Keratinocyte (primary cell): ENCODE measurements around the gene BTN3A1.

Source experiments
- EZH2 ChIP-seq: IDR thresholded peaks from one replicate; pipeline ENCODE4 v1.6.1; 2012; ENCODE audit warnings: inconsistent platforms, mild to moderate bottlenecking, low read length, moderate library complexity
- TF ChIP-seq, protein P1 (sequence below), 3 experiments: IDR thresholded peaks in 1 of 3; conservative IDR thresholded peaks in 1 of 3; optimal IDR thresholded peaks in 1 of 3; 2 replicates in 2 of 3; 3 replicates in 1 of 3; pipeline versions ENCODE3 to v1.5.1; 2011; ENCODE audit warnings: low read length in 3 of 3, mild to moderate bottlenecking in 3 of 3, moderate library complexity in 2 of 3, control low read depth in 1 of 3, inconsistent platforms in 1 of 3; ENCODE audit not compliant: insufficient read depth in 2 of 3; ENCODE audit errors: extremely low read depth in 1 of 3

DNA sequence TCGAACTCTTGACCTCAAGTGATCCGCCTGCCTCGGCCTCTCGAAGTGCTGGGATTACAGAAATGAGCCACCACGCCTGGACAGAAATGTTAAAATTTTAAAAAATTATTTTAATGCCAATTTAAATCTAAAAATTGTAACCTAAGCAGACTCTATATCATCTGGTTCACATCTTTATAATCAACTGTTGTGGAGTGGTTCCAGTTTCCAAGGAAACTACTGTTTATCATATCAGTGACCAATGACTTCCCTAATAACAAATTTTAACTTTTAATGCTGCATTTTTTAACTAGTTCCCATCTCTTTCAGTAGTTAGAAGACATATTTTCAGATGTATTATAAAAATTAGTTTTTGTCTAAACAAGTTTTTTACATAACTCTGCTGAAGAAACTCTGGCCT is 42.3 kb upstream of the BTN3A1 start:
- TF ChIP-seq, protein P1, sequence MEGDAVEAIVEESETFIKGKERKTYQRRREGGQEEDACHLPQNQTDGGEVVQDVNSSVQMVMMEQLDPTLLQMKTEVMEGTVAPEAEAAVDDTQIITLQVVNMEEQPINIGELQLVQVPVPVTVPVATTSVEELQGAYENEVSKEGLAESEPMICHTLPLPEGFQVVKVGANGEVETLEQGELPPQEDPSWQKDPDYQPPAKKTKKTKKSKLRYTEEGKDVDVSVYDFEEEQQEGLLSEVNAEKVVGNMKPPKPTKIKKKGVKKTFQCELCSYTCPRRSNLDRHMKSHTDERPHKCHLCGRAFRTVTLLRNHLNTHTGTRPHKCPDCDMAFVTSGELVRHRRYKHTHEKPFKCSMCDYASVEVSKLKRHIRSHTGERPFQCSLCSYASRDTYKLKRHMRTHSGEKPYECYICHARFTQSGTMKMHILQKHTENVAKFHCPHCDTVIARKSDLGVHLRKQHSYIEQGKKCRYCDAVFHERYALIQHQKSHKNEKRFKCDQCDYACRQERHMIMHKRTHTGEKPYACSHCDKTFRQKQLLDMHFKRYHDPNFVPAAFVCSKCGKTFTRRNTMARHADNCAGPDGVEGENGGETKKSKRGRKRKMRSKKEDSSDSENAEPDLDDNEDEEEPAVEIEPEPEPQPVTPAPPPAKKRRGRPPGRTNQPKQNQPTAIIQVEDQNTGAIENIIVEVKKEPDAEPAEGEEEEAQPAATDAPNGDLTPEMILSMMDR (optimal IDR thresholded peaks at IDR 0.05 in 1 of 3, IDR thresholded peaks at IDR 0.05 in 1 of 3, conservative IDR thresholded peaks at IDR 0.05 in 1 of 3; ENCODE audit: extremely low read depth in 1 of 3, insufficient read depth in 2 of 3, low read length in 3 of 3) = no peak
- TF ChIP-seq EZH2 = no peak
